GM12878 (cell line): ENCODE measurements around the gene CLEC19A. TPM values are rescaled to one million over a fixed set of nuclear protein-coding genes. Genes with fewer than 3 reads are reported as not detected.

Experiments
- ATAC-seq: fragments of 200-7000 bp; cut with Tn5 transposase; 3 replicates; pipeline ENCODE4 v1.9.1; 2020; ENCODE audit warnings: mild to moderate bottlenecking, moderate library complexity
- BruUV-seq: library from RNA; stranded (reverse); fragments of 400-500 nt; replicated peaks from 2 replicates; lab custom pipeline; 2021; lab: Mats Ljungman, UMichigan
- CTCF ChIA-PET: fragments of 300-600 bp; sonication (Branson Sonifier 250); formaldehyde crosslinking; extraction: SDS; loops from one replicate; lab custom pipeline; 2021; ENCODE audit warnings: inconsistent platforms; lab: Yijun Ruan, JAX
- POLR2A ChIA-PET: fragments of 350-600 bp; formaldehyde crosslinking; extraction: SDS; loops from one replicate; lab custom pipeline; 2021; ENCODE audit warnings: inconsistent platforms; lab: Charles Lee
- RAD21 ChIA-PET: fragments of 300-600 bp; sonication (Branson Sonifier 250); formaldehyde crosslinking; loops from one replicate; lab custom pipeline; 2023; ENCODE audit warnings: antibody characterized with exemption; ENCODE audit not compliant: unreplicated experiment; lab: Charles Lee
- SMC1A ChIA-PET: fragments of 300-600 bp; sonication (Branson Sonifier 250); formaldehyde crosslinking; loops from one replicate; lab custom pipeline; 2023; ENCODE audit not compliant: unreplicated experiment, uncharacterized antibody; lab: Charles Lee
- DNase-seq: peaks from one replicate; pipeline ENCODE4 v3.0.0-alpha.2; 2011; ENCODE audit warnings: low read depth, low spot score
- FAIRE-seq: peaks from 3 replicates; lab custom pipeline; 2011; peaks lifted over from hg19 to GRCh38; lab: Jason Lieb, UNC
- H2AFZ ChIP-seq: 2 replicates; pipeline ENCODE4 v1.6.0; 2011; ENCODE audit warnings: low read depth, low read length, control low read depth; ENCODE audit not compliant: control insufficient read depth
- H3K27ac ChIP-seq: 2 replicates; pipeline ENCODE4 v1.5.1; 2011; ENCODE audit warnings: control low read depth; ENCODE audit not compliant: control insufficient read depth, insufficient read depth
- H3K27me3 ChIP-seq, 2 experiments: replicated peaks in 1 of 2; 2 replicates each; pipeline versions ENCODE4 v1.6.0 to v1.6.1; 2011; ENCODE audit warnings: low read length in 1 of 2; ENCODE audit not compliant: control insufficient read depth in 2 of 2, insufficient read depth in 2 of 2
- H3K36me3 ChIP-seq, 2 experiments: 2 replicates each; pipeline ENCODE4 v1.5.1; 2011; ENCODE audit warnings: low read length in 1 of 2; ENCODE audit not compliant: control insufficient read depth in 2 of 2, insufficient read depth in 2 of 2
- H3K4me1 ChIP-seq: 2 replicates; pipeline ENCODE4 v1.6.1; 2011; ENCODE audit warnings: mild to moderate bottlenecking, low read length, moderate library complexity, mixed read lengths; ENCODE audit not compliant: control insufficient read depth, insufficient read depth
- H3K4me2 ChIP-seq: 2 replicates; pipeline ENCODE4 v1.6.0; 2011; ENCODE audit warnings: control low read depth; ENCODE audit not compliant: control insufficient read depth, insufficient read depth
- H3K4me3 ChIP-seq: fragments of 200-600 bp; sonication (generic); 2 replicates; pipeline ENCODE4 v1.5.1; 2016
- H3K79me2 ChIP-seq: 2 replicates; pipeline ENCODE4 v1.6.0; 2011; ENCODE audit warnings: low read length; ENCODE audit not compliant: control insufficient read depth, insufficient read depth
- H3K9ac ChIP-seq: 2 replicates; pipeline ENCODE4 v1.8.0; 2011; ENCODE audit warnings: low read length, control low read depth, mixed read lengths; ENCODE audit not compliant: control insufficient read depth, insufficient read depth
- H3K9me3 ChIP-seq: replicated peaks from 3 replicates; pipeline ENCODE4 v1.5.1; 2011; ENCODE audit warnings: mild to moderate bottlenecking, low read length; ENCODE audit not compliant: control insufficient read depth, insufficient read depth
- H4K20me1 ChIP-seq: 2 replicates; pipeline ENCODE4 v1.6.0; 2011; ENCODE audit not compliant: control insufficient read depth, insufficient read depth
- HCFC1 ChIP-seq: fragments of 150-350 bp; IDR thresholded peaks from 2 replicates; pipeline ENCODE4 v1.6.1; 2014; ENCODE audit warnings: low read length
- KDM1A ChIP-seq: fragments of 200-600 bp; sonication (generic); IDR thresholded peaks from 2 replicates; pipeline ENCODE4 v1.6.1; 2016; ENCODE audit warnings: borderline replicate concordance
- NR2C1 ChIP-seq: fragments of 450-650 bp; IDR thresholded peaks from 2 replicates; pipeline ENCODE4 v1.6.1; 2017; ENCODE audit warnings: antibody characterized with exemption, mild to moderate bottlenecking, moderate library complexity
- POLR2AphosphoS5 ChIP-seq: IDR thresholded peaks from 2 replicates; pipeline ENCODE4 v1.6.1; 2011; ENCODE audit warnings: mild to moderate bottlenecking, low read length, inconsistent platforms
- RAD21 ChIP-seq: IDR thresholded peaks from 2 replicates; pipeline ENCODE4 v1.6.1; 2011; ENCODE audit warnings: mild to moderate bottlenecking, low read depth, low read length, moderate library complexity; ENCODE audit not compliant: insufficient read depth
- RUNX3 ChIP-seq: IDR thresholded peaks from 2 replicates; pipeline ENCODE4 v1.6.1; 2012; ENCODE audit warnings: low read length, inconsistent platforms
- SIN3A ChIP-seq: IDR thresholded peaks from 2 replicates; pipeline ENCODE4 v1.6.1; 2012; ENCODE audit warnings: low read depth, low read length, improper control_type of control experiment
- SPI1 ChIP-seq: IDR thresholded peaks from 2 replicates; pipeline ENCODE4 v1.6.1; 2011; ENCODE audit warnings: low read depth, mild to moderate bottlenecking, low read length, moderate library complexity, borderline replicate concordance; ENCODE audit not compliant: insufficient read depth
- SUPT20H ChIP-seq: IDR thresholded peaks from 2 replicates; pipeline ENCODE4 v1.6.1; 2011; ENCODE audit warnings: low read depth, mild to moderate bottlenecking, low read length, moderate library complexity, borderline replicate concordance; ENCODE audit not compliant: control insufficient read depth
- TAF1 ChIP-seq: IDR thresholded peaks from 2 replicates; pipeline ENCODE4 v1.6.1; 2011; ENCODE audit warnings: mild to moderate bottlenecking, low read depth, low read length, borderline replicate concordance
- WGBS: methylation state at CpG from one replicate; pipeline ENCODE4 v1.1.6; 2016; ENCODE audit warnings: low lambda C conversion rate; ENCODE audit not compliant: insufficient replicate concordance, insufficient coverage; ENCODE audit errors: missing lambda C conversion rate; 5-methylcytosine and 5-hydroxymethylcytosine counted together
- in situ Hi-C: fragments of 300-500 bp; cut with MboI; formaldehyde crosslinking; loops from 9 replicates; pipeline ENCODE4 v1.14.3; 2018; ENCODE audit warnings: mixed read lengths
- intact Hi-C: fragments of 100-400 bp; cut with micrococcal nuclease; formaldehyde crosslinking; loops from one replicate; pipeline ENCODE4 v1.14.2; 2022; ENCODE audit not compliant: unreplicated experiment
- polyA plus RNA-seq, 11 experiments: library from polyadenylated mRNA; depleted of rRNA in 4 of 11; unstranded in 6 of 11; stranded (reverse) in 5 of 11; fragments of >200 nt; fragmentation: Nextera tagmentation in 4 of 11; fragmentation: Illumina TruSeq in 1 of 11; extraction: Ambion mirVana in 4 of 11; extraction: Trizol in 1 of 11; gene quantifications; 1 replicate in 1 of 11; 2 replicates in 10 of 11; pipeline versions ENCODE4 v1.2.1 to v1.2.3, GENCODE V29; 2011 to 2016; ENCODE audit warnings: inconsistent platforms in 2 of 11, missing spikeins in 2 of 11, low read depth in 1 of 11
- total RNA-seq, 4 experiments: library from RNA; depleted of rRNA in 3 of 4; stranded (reverse); fragments of >200 nt in 3 of 4; fragmentation: Illumina TruSeq in 1 of 4; extraction: Trizol in 1 of 4; gene quantifications; 2 replicates each; pipeline versions ENCODE4 v1.2.1 to v1.2.3, GENCODE V29; 2013 to 2021
- TF ChIP-seq, protein P1 (sequence below), 3 experiments: IDR thresholded peaks in 2 of 3; conservative IDR thresholded peaks in 1 of 3; 2 replicates each; pipeline ENCODE4 v1.5.1; 2011; ENCODE audit warnings: low read depth in 3 of 3, low read length in 3 of 3, mild to moderate bottlenecking in 3 of 3, control low read depth in 2 of 3, moderate library complexity in 2 of 3, inconsistent platforms in 1 of 3, mixed read lengths in 1 of 3; ENCODE audit not compliant: control insufficient read depth in 2 of 3, insufficient read depth in 1 of 3; ENCODE audit errors: extremely low read depth in 1 of 3
- TF ChIP-seq, protein P2 (sequence below): fragments of 450-650 bp; IDR thresholded peaks from 2 replicates; pipeline ENCODE4 v1.6.1; 2018; ENCODE audit warnings: borderline replicate concordance, mild to moderate bottlenecking; ENCODE audit not compliant: partially characterized antibody

The CLEC19A gene
- total and polyA plus RNA-seq, 10 of the 15 experiments (the other 5 are each of a cell fraction or from before 2014, with no cell fraction given), result 0.03 TPM; not detected in 8

GRCh38 chr16:19315889-19316433 lies 30.4 kb downstream of the CLEC19A start:
- ChIA-PET POLR2A (no interaction called here), SMC1A (no interaction called here), RAD21 (no interaction called here), CTCF (no interaction called here)
- DNase-seq (no peak), FAIRE-seq (no peak), ATAC-seq (no peak)
- no peak overlapping the region for H3K27ac ChIP-seq
- no peaks in the 10 kb centered on the region for H3K27me3 ChIP-seq
- intact Hi-C loops (no loop called here), in situ Hi-C loops (no loop called here)
- no peak overlapping the region for H2AFZ ChIP-seq
- no peaks in the 10 kb centered on the region for H3K4me1 ChIP-seq
- WGBS, result 25% methylated on average over 5 of the region's 5 CpGs
- H3K36me3 ChIP-seq, result no peaks in the 10 kb centered on the region
- TF ChIP-seq RAD21, result no peak
- TF ChIP-seq, protein P1, sequence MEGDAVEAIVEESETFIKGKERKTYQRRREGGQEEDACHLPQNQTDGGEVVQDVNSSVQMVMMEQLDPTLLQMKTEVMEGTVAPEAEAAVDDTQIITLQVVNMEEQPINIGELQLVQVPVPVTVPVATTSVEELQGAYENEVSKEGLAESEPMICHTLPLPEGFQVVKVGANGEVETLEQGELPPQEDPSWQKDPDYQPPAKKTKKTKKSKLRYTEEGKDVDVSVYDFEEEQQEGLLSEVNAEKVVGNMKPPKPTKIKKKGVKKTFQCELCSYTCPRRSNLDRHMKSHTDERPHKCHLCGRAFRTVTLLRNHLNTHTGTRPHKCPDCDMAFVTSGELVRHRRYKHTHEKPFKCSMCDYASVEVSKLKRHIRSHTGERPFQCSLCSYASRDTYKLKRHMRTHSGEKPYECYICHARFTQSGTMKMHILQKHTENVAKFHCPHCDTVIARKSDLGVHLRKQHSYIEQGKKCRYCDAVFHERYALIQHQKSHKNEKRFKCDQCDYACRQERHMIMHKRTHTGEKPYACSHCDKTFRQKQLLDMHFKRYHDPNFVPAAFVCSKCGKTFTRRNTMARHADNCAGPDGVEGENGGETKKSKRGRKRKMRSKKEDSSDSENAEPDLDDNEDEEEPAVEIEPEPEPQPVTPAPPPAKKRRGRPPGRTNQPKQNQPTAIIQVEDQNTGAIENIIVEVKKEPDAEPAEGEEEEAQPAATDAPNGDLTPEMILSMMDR (IDR thresholded peaks at IDR 0.05 in 2 of 3, conservative IDR thresholded peaks at IDR 0.05 in 1 of 3; ENCODE audit: control insufficient read depth in 2 of 3, extremely low read depth in 1 of 3, insufficient read depth in 1 of 3, low read depth in 3 of 3, low read length in 3 of 3), result no peak
- no peak for TF ChIP-seq POLR2AphosphoS5
- TF ChIP-seq TAF1, result no peak
- TF ChIP-seq SIN3A, result no peak
- TF ChIP-seq SPI1, result no peak
- no peak for TF ChIP-seq HCFC1
- TF ChIP-seq, protein P2, sequence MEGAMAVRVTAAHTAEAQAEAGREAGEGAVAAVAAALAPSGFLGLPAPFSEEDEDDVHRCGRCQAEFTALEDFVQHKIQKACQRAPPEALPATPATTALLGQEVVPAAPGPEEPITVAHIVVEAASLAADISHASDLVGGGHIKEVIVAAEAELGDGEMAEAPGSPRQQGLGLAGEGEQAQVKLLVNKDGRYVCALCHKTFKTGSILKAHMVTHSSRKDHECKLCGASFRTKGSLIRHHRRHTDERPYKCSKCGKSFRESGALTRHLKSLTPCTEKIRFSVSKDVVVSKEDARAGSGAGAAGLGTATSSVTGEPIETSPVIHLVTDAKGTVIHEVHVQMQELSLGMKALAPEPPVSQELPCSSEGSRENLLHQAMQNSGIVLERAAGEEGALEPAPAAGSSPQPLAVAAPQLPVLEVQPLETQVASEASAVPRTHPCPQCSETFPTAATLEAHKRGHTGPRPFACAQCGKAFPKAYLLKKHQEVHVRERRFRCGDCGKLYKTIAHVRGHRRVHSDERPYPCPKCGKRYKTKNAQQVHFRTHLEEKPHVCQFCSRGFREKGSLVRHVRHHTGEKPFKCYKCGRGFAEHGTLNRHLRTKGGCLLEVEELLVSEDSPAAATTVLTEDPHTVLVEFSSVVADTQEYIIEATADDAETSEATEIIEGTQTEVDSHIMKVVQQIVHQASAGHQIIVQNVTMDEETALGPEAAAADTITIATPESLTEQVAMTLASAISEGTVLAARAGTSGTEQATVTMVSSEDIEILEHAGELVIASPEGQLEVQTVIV, result no peak
- TF ChIP-seq SUPT20H, result no peak
- TF ChIP-seq KDM1A, result no peak
- no peak for TF ChIP-seq NR2C1
- no peak for TF ChIP-seq RUNX3
- no peak overlapping the region for H3K4me3 ChIP-seq
- no peak overlapping the region for H3K9ac ChIP-seq
- no peak overlapping the region for H3K4me2 ChIP-seq
- no peaks in the 10 kb centered on the region for H3K79me2 ChIP-seq
- BruUV-seq, result no TSS peak
- H3K9me3 ChIP-seq, result no peaks in the 10 kb centered on the region
- H4K20me1 ChIP-seq, result no peaks in the 10 kb centered on the region
